Measurements from ENCODE around the gene CHRFAM7A.
"Not testable (repeated sequence)": the region's sequence is repeated elsewhere in the genome, so short reads cannot be mapped to it uniquely, and the experiment has no call there.

DNA sequence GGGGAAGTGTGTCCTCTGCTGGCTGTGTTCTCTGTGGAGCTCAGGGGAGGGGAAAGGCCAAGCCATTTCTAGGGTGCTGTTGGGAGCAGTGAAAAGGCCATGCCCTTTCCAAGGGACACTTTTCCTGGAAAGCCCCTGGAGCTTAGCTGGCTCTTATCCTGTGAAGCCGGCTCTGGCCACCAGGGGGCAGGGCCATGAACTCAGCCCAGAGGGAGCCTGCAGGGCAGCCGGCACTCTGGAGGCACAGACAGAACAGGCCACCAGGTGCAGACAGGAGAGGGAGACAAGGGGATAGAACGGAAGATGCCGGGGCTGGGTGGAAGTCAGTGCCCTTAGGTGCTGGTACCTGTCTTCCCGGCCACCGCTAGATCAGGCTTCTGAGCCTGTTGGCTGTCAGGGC, 5.6 kb upstream of the CHRFAM7A start:
- TF ChIP-seq, protein P1, sequence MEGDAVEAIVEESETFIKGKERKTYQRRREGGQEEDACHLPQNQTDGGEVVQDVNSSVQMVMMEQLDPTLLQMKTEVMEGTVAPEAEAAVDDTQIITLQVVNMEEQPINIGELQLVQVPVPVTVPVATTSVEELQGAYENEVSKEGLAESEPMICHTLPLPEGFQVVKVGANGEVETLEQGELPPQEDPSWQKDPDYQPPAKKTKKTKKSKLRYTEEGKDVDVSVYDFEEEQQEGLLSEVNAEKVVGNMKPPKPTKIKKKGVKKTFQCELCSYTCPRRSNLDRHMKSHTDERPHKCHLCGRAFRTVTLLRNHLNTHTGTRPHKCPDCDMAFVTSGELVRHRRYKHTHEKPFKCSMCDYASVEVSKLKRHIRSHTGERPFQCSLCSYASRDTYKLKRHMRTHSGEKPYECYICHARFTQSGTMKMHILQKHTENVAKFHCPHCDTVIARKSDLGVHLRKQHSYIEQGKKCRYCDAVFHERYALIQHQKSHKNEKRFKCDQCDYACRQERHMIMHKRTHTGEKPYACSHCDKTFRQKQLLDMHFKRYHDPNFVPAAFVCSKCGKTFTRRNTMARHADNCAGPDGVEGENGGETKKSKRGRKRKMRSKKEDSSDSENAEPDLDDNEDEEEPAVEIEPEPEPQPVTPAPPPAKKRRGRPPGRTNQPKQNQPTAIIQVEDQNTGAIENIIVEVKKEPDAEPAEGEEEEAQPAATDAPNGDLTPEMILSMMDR (IDR thresholded peaks at IDR 0.05): peak in 3 of 4 donors; percentile 30 to 38 (median 36)
- TF ChIP-seq POLR2A (IDR thresholded peaks at IDR 0.05): not testable (repeated sequence)

Measured in right lobe of liver (tissue), 4 donors.